Measurements from ENCODE around the gene LRP2.

The LRP2 gene

DNA sequence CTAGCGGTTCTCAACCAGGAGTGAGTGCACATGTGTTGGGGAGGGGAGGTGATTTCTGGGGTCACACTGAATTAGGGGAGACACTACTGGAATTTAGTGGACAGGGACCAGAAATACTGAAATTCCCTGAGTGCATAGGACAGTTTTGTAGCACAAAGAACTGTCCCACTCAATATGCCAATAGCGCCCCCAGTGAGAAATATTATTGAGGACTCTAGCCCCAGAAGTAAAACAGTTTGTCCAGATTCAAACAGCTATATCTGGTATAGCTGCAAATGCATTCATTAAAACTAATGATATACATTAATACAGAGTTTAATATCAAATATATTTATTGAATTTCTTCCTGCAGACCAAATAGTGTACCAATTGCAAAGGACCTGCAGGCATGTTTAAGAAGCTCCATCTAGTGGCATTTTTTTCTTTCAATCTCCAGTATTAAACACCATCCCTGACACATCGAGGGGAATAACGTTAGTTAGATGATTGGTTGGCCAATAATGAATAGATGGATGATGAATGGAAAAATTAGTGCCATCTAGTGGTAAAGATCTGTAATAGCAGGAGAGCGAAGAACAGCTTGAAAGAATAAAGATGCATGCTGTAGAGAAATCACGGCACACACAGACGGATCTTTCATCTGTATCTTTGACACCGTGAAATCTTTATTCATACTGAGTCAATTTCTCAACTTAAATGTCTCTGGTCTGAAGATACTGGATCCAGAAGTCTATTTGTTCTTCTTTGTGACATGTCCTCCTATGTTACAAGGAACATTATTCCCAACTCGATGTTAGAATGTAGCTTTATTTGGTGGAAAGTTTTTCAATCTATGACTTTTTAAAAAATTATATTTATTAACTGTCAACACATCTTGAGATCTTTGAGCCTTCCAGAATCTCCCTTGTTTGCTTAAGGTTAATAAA lies 230.5 kb downstream of the LRP2 start:
- DNase-seq (ENCODE audit: low read depth), result peak; percentile 43
- TF ChIP-seq, protein P1, sequence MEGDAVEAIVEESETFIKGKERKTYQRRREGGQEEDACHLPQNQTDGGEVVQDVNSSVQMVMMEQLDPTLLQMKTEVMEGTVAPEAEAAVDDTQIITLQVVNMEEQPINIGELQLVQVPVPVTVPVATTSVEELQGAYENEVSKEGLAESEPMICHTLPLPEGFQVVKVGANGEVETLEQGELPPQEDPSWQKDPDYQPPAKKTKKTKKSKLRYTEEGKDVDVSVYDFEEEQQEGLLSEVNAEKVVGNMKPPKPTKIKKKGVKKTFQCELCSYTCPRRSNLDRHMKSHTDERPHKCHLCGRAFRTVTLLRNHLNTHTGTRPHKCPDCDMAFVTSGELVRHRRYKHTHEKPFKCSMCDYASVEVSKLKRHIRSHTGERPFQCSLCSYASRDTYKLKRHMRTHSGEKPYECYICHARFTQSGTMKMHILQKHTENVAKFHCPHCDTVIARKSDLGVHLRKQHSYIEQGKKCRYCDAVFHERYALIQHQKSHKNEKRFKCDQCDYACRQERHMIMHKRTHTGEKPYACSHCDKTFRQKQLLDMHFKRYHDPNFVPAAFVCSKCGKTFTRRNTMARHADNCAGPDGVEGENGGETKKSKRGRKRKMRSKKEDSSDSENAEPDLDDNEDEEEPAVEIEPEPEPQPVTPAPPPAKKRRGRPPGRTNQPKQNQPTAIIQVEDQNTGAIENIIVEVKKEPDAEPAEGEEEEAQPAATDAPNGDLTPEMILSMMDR (IDR thresholded peaks at IDR 0.05; ENCODE audit: low read depth, low read length, missing control alignments), result peak; percentile 72
- H3K4me3 ChIP-seq (ENCODE audit: low read depth, low read length), result no peak overlapping the region
- in situ Hi-C loops (cut with HindIII; ENCODE audit: low sequenced_read_pairs), result no loop called here

DNA sequence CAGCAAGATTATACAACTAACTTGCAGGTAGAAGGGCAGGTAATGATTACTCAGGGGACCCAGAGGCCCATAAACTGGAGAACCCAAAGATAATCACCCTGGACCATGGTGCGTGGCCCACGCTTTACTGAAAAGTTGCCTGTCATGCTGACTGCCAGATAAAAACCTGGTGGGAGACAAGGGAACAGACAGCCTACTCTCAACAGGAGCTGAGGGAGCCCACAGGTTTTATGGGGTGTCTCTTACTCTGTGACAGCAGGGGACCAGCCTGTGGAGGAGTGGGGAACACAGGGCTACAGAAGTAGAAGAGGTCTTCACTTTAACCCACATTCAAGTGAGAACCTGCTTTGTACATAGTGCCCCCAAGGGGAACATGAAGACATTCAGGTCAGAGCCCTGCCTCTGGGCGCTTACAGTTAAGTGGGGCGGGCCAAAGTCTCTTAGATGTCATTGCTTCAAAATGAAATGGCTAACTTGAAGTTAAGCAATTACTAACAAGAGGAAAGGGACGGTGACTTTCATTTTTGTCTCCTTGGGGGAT lies 232.6 kb downstream of the LRP2 start:
- no peak overlapping the region for H3K4me3 ChIP-seq (ENCODE audit: low read depth, low read length)
- in situ Hi-C loops (cut with HindIII; ENCODE audit: low sequenced_read_pairs), result no loop called here
- TF ChIP-seq, protein P1 (IDR thresholded peaks at IDR 0.05; ENCODE audit: low read depth, low read length, missing control alignments), result no peak
- DNase-seq (ENCODE audit: low read depth), result no peak

DNA sequence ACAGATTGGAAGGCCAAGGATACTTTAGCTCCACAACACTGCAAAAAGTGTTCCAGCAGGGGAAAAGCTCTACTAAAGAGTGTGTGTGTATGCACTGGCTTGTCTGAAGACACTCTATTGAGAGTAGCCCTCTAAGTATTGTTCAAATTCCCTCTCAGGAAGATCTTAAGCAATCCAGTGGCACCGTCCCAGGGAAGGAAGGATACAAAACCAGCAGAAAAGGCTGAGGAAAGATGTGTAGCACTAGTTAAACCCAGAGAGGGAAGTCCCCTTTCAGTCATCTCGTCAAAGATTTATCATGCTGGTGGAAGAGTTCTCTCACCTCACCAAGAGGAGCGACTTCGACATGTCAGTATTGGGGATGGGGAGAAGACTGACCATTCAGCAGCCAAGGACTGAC lies 242.5 kb downstream of the LRP2 start:
- H3K4me3 ChIP-seq (ENCODE audit: low read depth, low read length), result no peak overlapping the region
- TF ChIP-seq, protein P1 (IDR thresholded peaks at IDR 0.05; ENCODE audit: low read depth, low read length, missing control alignments), result no peak
- in situ Hi-C loops (cut with HindIII; ENCODE audit: low sequenced_read_pairs), result no loop called here
- peak; percentile 49 for DNase-seq (ENCODE audit: low read depth)

DNA sequence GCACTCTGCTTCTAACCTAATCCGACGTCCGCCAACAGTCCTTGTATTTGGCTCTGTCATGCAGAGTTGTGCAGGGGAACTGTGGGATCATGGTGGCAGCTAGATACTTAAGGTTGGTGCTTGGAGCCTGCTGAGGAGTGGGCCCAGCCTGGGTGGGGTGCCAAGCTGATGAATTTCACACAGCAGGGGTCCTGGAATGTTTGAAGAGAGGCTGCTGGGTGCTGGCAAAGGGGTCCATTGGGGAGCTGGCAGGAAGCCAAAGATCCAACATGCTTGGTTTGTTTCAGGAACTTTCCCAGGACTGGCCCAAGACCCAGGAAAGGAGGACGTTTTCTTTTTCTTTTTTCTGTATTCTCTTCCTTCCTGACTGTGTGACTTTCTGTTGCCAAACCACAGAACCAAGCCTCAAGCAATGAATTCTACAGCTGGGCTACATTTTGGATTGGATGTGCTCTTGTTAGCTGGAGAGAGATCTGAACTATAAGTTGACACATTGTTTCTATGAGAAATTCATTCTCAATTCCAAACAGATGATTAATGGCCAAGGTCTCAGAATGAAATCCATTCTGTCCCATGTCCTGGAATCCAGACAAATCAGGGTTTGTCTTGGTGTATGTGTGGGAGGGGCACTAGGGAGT lies 243.1 kb downstream of the LRP2 start:
- in situ Hi-C loops (cut with HindIII; ENCODE audit: low sequenced_read_pairs), result no loop called here
- peak; percentile 81 for DNase-seq (ENCODE audit: low read depth)
- TF ChIP-seq, protein P1 (IDR thresholded peaks at IDR 0.05; ENCODE audit: low read depth, low read length, missing control alignments), result no peak

DNA sequence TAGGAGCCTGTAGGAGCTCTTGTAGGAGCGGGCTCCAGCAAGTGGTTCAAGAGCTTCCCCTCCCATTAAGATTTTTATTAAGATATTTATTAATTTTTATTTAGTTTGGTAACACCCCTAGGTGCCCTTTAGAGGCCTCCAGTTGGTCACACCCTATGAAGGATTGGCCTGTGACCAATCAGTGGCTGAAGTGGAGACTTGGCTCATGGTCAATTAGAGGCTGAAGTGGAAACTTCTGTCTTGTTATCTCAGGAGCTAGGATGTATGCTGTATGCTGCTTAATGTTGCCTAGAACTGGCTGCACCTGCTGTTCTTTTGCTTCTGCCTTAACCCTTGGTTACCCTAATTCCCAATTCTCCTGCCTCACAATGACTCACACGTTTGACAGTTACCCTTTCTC lies 244.3 kb downstream of the LRP2 start:
- in situ Hi-C loops (cut with HindIII; ENCODE audit: low sequenced_read_pairs), result no loop called here
- DNase-seq (ENCODE audit: low read depth), result no peak
- TF ChIP-seq, protein P1 (IDR thresholded peaks at IDR 0.05; ENCODE audit: low read depth, low read length, missing control alignments), result no peak
- H3K4me3 ChIP-seq (ENCODE audit: low read depth, low read length), result no peak overlapping the region

More for the DNA sequence above, 243.1 kb downstream of the LRP2 start:
- no peak overlapping the region for H3K4me3 ChIP-seq (ENCODE audit: low read depth, low read length)

DNA sequence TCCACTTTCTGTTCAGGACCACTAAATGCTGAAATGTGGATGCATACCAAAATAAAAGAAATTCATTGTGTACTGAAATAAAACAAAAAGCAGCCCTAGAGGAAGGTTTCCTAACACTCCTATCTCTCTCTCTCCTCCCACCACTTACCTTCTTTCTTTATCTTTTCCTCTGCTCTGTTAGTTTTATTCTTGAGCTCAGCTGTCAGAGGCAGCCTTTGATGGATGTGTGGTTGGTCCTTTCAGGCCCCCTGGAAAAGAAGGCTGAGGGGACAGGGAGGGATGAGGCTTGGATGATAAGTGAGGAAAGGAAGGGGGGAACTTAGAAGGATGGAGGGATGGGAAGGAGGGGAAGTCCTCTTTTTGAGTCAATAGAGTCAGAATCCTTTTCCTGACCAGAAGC lies 245.3 kb downstream of the LRP2 start:
- TF ChIP-seq, protein P1 (IDR thresholded peaks at IDR 0.05; ENCODE audit: low read depth, low read length, missing control alignments), result no peak
- H3K4me3 ChIP-seq (ENCODE audit: low read depth, low read length), result no peak overlapping the region
- DNase-seq (ENCODE audit: low read depth), result no peak
- in situ Hi-C loops (cut with HindIII; ENCODE audit: low sequenced_read_pairs), result no loop called here

Data from astrocyte of the cerebellum (primary cell).